Testis (tissue), 2 donors: ENCODE data around the gene HOXA1.

Experiments used
- CTCF ChIP-seq, 3 experiments: fragments of 450-650 bp in 2 of 3; fragments of 200-600 bp in 1 of 3; sonication (generic) in 1 of 3; IDR thresholded peaks; one replicate each; pipeline ENCODE4 v1.5.1; 2016 to 2019; ENCODE audit warnings: antibody characterized with exemption in 3 of 3, mild to moderate bottlenecking in 2 of 3, moderate library complexity in 1 of 3
- POLR2A ChIP-seq: fragments of 450-650 bp; IDR thresholded peaks from one replicate; pipeline ENCODE4 v1.6.1; 2017; ENCODE audit warnings: antibody characterized with exemption, mild to moderate bottlenecking, moderate library complexity

GRCh38 chr7:27142580-27143022 is 46.8 kb upstream of the HOXA1 start:
- TF ChIP-seq CTCF (IDR thresholded peaks at IDR 0.05): no peak
- no peak for TF ChIP-seq POLR2A
